WTC11 (cell line): Measurements from ENCODE around the gene ZCCHC14. TPM values are rescaled to one million over a fixed set of nuclear protein-coding genes. Genes with fewer than 3 reads are reported as not detected.

Source experiments
- ATAC-seq: fragments of 200-7000 bp; cut with Tn5 transposase; 2 replicates; pipeline ENCODE4 v1.10.0; 2021; ENCODE audit warnings: mild to moderate bottlenecking, moderate library complexity
- CTCF ChIA-PET: fragments of 300-600 bp; sonication (Branson Sonifier 250); formaldehyde crosslinking; loops from one replicate; lab custom pipeline; 2021; ENCODE audit warnings: antibody characterized with exemption; lab: Charles Lee
- POLR2A ChIA-PET: fragments of 350-600 bp; sonication (Branson Sonifier 250); formaldehyde crosslinking; loops from one replicate; lab custom pipeline; 2021; ENCODE audit warnings: antibody characterized with exemption; lab: Charles Lee
- DNase-seq: peaks from one replicate; pipeline ENCODE4 v3.0.0; 2021; ENCODE audit warnings: low spot score
- H3K27ac Mint-ChIP-seq: 2 replicates; pipeline ENCODE4 v1.8.0; 2021; ENCODE audit warnings: mixed read lengths
- H3K27me3 Mint-ChIP-seq: 2 replicates; pipeline ENCODE4 v1.8.0; 2021; ENCODE audit warnings: low read depth, mild to moderate bottlenecking, moderate library complexity, mixed read lengths
- H3K36me3 Mint-ChIP-seq: 2 replicates; pipeline ENCODE4 v1.8.0; 2021; ENCODE audit warnings: mixed read lengths
- H3K4me1 Mint-ChIP-seq: 2 replicates; pipeline ENCODE4 v1.8.0; 2022; ENCODE audit warnings: mixed read lengths
- H3K4me3 Mint-ChIP-seq: 2 replicates; pipeline ENCODE4 v1.8.0; 2021; ENCODE audit warnings: mild to moderate bottlenecking, moderate library complexity, mixed read lengths
- H3K9me3 Mint-ChIP-seq: 2 replicates; pipeline ENCODE4 v1.8.0; 2021; ENCODE audit warnings: mixed read lengths
- ARID4B ChIP-seq: sonication (generic); formaldehyde crosslinking; IDR thresholded peaks from 2 replicates; pipeline ENCODE4 v1.8.0; 2023; ENCODE audit warnings: missing genetic modification reagents, mild to moderate bottlenecking, borderline replicate concordance
- ATF1 ChIP-seq: sonication (generic); formaldehyde crosslinking; IDR thresholded peaks from 2 replicates; pipeline ENCODE4 v1.8.1; 2023; ENCODE audit warnings: mild to moderate bottlenecking, moderate library complexity, missing genetic modification reagents
- FOXJ3 ChIP-seq: sonication (generic); formaldehyde crosslinking; IDR thresholded peaks from 2 replicates; pipeline ENCODE4 v1.9.0; 2021; ENCODE audit warnings: missing genetic modification reagents, mild to moderate bottlenecking, borderline replicate concordance
- FOXP4 ChIP-seq: sonication (generic); formaldehyde crosslinking; IDR thresholded peaks from 2 replicates; pipeline ENCODE4 v1.8.0; 2022; ENCODE audit warnings: mild to moderate bottlenecking, missing genetic modification reagents
- GTF2I ChIP-seq: fragments of 250-450 bp; sonication (Bioruptor Pico); conservative IDR thresholded peaks from 2 replicates; pipeline ENCODE4 v1.4.0; 2021; ENCODE audit warnings: mild to moderate bottlenecking
- HMGA2 ChIP-seq: fragments of 250-450 bp; sonication (Bioruptor Pico); IDR thresholded peaks from 2 replicates; pipeline ENCODE4 v1.4.0; 2021; ENCODE audit warnings: mild to moderate bottlenecking, moderate library complexity
- JUN ChIP-seq: sonication (generic); formaldehyde crosslinking; IDR thresholded peaks from 2 replicates; pipeline ENCODE4 v1.8.0; 2023; ENCODE audit warnings: mild to moderate bottlenecking, missing genetic modification reagents
- NFE2L1 ChIP-seq: sonication (generic); formaldehyde crosslinking; IDR thresholded peaks from 2 replicates; pipeline ENCODE4 v1.8.1; 2023; ENCODE audit warnings: missing genetic modification reagents
- PREB ChIP-seq: sonication (generic); formaldehyde crosslinking; IDR thresholded peaks from 2 replicates; pipeline ENCODE4 v1.8.1; 2022; ENCODE audit warnings: mild to moderate bottlenecking, missing genetic modification reagents, moderate library complexity, borderline replicate concordance
- SMAD4 ChIP-seq: sonication (generic); formaldehyde crosslinking; IDR thresholded peaks from 2 replicates; pipeline ENCODE4 v1.8.0; 2022; ENCODE audit warnings: mild to moderate bottlenecking, missing genetic modification reagents
- SOX15 ChIP-seq: fragments of 250-450 bp; sonication (Bioruptor Pico); IDR thresholded peaks from 2 replicates; pipeline ENCODE4 v1.9.0; 2021; ENCODE audit warnings: mild to moderate bottlenecking
- TCF7 ChIP-seq: sonication (generic); formaldehyde crosslinking; IDR thresholded peaks from 2 replicates; pipeline ENCODE4 v1.8.0; 2022; ENCODE audit warnings: mild to moderate bottlenecking, low read depth, missing genetic modification reagents, moderate library complexity
- ZBTB21 ChIP-seq: sonication (generic); formaldehyde crosslinking; IDR thresholded peaks from 2 replicates; pipeline ENCODE4 v1.8.1; 2023; ENCODE audit warnings: mild to moderate bottlenecking, missing genetic modification reagents, borderline replicate concordance
- ZBTB43 ChIP-seq: sonication (generic); formaldehyde crosslinking; IDR thresholded peaks from 2 replicates; pipeline ENCODE4 v1.8.1; 2023; ENCODE audit warnings: mild to moderate bottlenecking, missing genetic modification reagents
- ZNF263 ChIP-seq: sonication (generic); formaldehyde crosslinking; IDR thresholded peaks from 2 replicates; pipeline ENCODE4 v1.8.1; 2022; ENCODE audit warnings: low read depth, mild to moderate bottlenecking, moderate library complexity, missing genetic modification reagents
- ZNF396 ChIP-seq: fragments of 250-450 bp; sonication (Bioruptor Pico); IDR thresholded peaks from 2 replicates; pipeline ENCODE4 v1.8.0; 2021; ENCODE audit warnings: mild to moderate bottlenecking, moderate library complexity, borderline replicate concordance
- total RNA-seq: library from RNA; stranded (reverse); gene quantifications from 3 replicates; pipeline ENCODE4 v1.2.3, GENCODE V29; 2021
- TF ChIP-seq, protein P1 (sequence below): sonication (generic); formaldehyde crosslinking; IDR thresholded peaks from 2 replicates; pipeline ENCODE4 v1.8.1; 2022; ENCODE audit warnings: mild to moderate bottlenecking, moderate library complexity, missing genetic modification reagents
- TF ChIP-seq, protein P2 (sequence below): fragments of 250-450 bp; sonication (Bioruptor Pico); conservative IDR thresholded peaks from 2 replicates; pipeline ENCODE4 v1.9.0; 2021; ENCODE audit warnings: mild to moderate bottlenecking

The ZCCHC14 gene
- total RNA-seq, 1 experiment from 2014 or later: 33.8 TPM

DNA sequence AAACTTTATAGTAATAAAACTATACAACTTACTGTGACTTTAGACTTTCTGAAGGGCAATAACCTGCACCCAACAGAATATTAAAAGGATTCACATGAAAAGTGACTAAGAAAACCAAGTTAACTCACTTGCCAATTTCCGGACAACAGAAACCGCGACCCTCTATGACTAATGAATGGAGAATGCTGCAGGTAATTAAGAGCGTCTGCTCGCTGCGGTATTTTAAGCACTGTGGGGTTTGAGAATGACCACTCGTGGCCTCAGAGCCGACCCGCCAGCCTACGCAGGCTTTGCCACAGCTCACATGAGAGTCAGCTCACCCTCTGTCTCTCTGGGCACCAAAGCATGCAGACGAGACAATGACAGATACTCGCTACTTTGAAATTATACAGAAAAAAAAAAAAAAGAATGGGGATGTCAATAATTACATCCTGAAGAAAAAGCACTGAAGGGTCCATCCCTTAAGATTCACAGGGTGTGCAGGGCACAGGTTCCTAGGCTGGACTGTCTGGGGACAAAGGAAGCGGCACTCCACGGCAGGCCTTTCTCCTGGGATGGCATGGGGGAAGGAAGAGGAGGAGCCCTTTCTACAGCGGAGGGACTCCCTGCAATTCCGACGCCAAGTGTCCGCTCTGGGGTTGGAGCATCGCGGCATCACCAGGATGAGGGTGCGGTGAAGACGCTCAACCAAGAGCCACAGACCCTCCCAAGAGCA lies 35.0 kb downstream of the ZCCHC14 start:
- ATAC-seq: no peak
- Mint-ChIP-seq H3K4me3 (no peak overlapping the region), H3K27me3 (no peaks in the 10 kb centered on the region), H3K4me1 (peaks cover 12% of the 10 kb centered on the region), H3K9me3 (no peaks in the 10 kb centered on the region), H3K27ac (no peak overlapping the region), H3K36me3 (peaks cover 41% of the 10 kb centered on the region)
- no peak for DNase-seq
- CTCF ChIA-PET: no interaction called here
- TF ChIP-seq JUN (CRISPR knock-in tag) (no peak), ZBTB43 (CRISPR knock-in tag) (no peak), ATF1 (no peak), ZNF263 (CRISPR knock-in tag) (no peak), PREB (no peak), NFE2L1 (CRISPR knock-in tag) (no peak), ZNF396 (CRISPR knock-in tag) (no peak), ARID4B (CRISPR knock-in tag) (no peak), FOXP4 (CRISPR knock-in tag) (no peak), TCF7 (CRISPR knock-in tag) (no peak), HMGA2 (no peak), SMAD4 (CRISPR knock-in tag) (no peak), FOXJ3 (CRISPR knock-in tag) (no peak), ZBTB21 (no peak), GTF2I (CRISPR knock-in tag) (no peak), SOX15 (CRISPR knock-in tag) (no peak)
- TF ChIP-seq, protein P1, sequence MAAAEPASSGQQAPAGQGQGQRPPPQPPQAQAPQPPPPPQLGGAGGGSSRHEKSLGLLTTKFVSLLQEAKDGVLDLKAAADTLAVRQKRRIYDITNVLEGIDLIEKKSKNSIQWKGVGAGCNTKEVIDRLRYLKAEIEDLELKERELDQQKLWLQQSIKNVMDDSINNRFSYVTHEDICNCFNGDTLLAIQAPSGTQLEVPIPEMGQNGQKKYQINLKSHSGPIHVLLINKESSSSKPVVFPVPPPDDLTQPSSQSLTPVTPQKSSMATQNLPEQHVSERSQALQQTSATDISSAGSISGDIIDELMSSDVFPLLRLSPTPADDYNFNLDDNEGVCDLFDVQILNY (CRISPR knock-in tag): no peak
- TF ChIP-seq, protein P2, sequence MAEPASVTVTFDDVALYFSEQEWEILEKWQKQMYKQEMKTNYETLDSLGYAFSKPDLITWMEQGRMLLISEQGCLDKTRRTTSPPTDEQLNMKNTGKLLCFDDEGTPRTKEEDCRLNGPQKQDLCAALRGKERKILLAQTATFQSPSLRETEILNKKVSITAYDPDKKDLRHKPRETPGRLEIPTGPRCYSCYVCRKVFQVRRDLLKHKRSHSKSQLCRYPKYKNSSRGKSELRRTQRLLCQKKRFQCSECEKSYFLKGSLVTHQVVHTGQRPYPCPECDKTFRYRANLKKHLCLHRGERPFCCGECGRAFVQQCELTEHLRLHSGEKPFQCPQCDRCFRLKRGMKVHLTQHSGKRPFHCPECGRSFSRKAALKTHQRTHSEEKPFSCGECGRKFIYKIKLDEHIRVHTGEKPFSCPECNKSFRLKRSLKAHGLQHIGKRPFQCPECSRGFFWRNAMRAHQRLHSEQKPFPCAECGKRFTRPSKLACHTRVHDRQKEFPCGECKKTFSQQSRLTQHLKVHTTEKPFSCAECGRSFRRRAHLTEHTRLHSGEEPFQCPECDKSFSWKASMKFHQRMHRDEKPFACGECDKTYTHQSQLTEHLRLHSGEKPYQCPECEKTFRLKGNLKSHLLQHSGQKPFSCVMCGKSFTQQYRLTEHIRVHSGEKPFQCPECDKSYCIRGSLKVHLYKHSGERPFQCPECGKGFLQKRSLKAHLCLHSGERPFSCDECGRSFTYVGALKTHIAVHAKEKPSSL (CRISPR knock-in tag): no peak
- POLR2A ChIA-PET: no interaction called here
